Heart left ventricle (tissue), 16 donors: ENCODE measurements around the gene LENG9. TPM values are rescaled to one million over a fixed set of nuclear protein-coding genes. Genes with fewer than 3 reads are reported as not detected.

Source experiments
- ATAC-seq, 4 donors: fragments of 200-7000 bp; cut with Tn5 transposase; one replicate each; pipeline ENCODE4 v1.9.1; 2020 to 2022; ENCODE audit warnings: moderate library complexity in 4 of 4, mild to moderate bottlenecking in 3 of 4, moderate number of reproducible peaks in 1 of 4
- DNase-seq, 5 donors: peaks; one replicate each; pipeline ENCODE4 v3.0.0-alpha.2; 2020
- H3K27ac ChIP-seq, 12 donors: fragments of 200-600 bp; sonication (generic) in 4 of 12; one replicate each; pipeline versions ENCODE4 v1.5.0 to v1.8.0; 2016 to 2022; ENCODE audit warnings: mild to moderate bottlenecking in 2 of 12
- H3K27me3 ChIP-seq, 9 donors: fragments of 200-600 bp; sonication (generic) in 2 of 9; one replicate each; pipeline versions ENCODE4 v1.5.1 to v1.8.0; 2016 to 2022; ENCODE audit warnings: mild to moderate bottlenecking in 3 of 9
- H3K36me3 ChIP-seq, 9 donors: fragments of 200-600 bp; sonication (generic) in 2 of 9; one replicate each; pipeline versions ENCODE4 v1.5.0 to v1.8.0; 2018 to 2022; ENCODE audit warnings: mild to moderate bottlenecking in 2 of 9
- H3K4me1 ChIP-seq, 12 donors: fragments of 200-600 bp; sonication (generic) in 4 of 12; one replicate each; pipeline versions ENCODE4 v1.5.0 to v1.8.0; 2016 to 2022; ENCODE audit warnings: mild to moderate bottlenecking in 3 of 12
- H3K4me3 ChIP-seq, 12 donors: fragments of 200-600 bp; sonication (generic) in 4 of 12; one replicate each; pipeline versions ENCODE4 v1.5.0 to v1.8.0; 2017 to 2022; ENCODE audit warnings: mild to moderate bottlenecking in 9 of 12, moderate library complexity in 4 of 12
- H3K9me3 ChIP-seq, 12 donors: fragments of 200-600 bp; sonication (generic) in 4 of 12; one replicate each; pipeline versions ENCODE4 v1.5.0 to v1.8.0; 2016 to 2022; ENCODE audit warnings: mild to moderate bottlenecking in 1 of 12
- POLR2A ChIP-seq, 2 donors: fragments of 450-650 bp; IDR thresholded peaks; one replicate each; pipeline ENCODE4 v1.6.1; 2017; ENCODE audit warnings: antibody characterized with exemption in 2 of 2, mild to moderate bottlenecking in 2 of 2, moderate library complexity in 2 of 2
- WGBS, 4 donors: extraction: QIAGEN DNeasy Blood & Tissue Kit in 2 of 4; methylation state at CpG; one replicate each; pipeline versions ENCODE4 v1.1.5 to v1.1.7; 2013 to 2018; 5-methylcytosine and 5-hydroxymethylcytosine counted together
- intact Hi-C, 10 donors: fragments of 100-400 bp; cut with DNase I; formaldehyde crosslinking; loops; one replicate each; pipeline versions ENCODE4 v1.11.1 to v1.14.2; 2022
- polyA plus RNA-seq, 2 donors: library from polyadenylated mRNA; stranded (reverse); fragments of 200-250 nt; gene quantifications; one replicate each; pipeline ENCODE4 v1.2.3, GENCODE V29; 2013
- total RNA-seq, 9 donors: library from RNA; depleted of rRNA in 2 of 9; stranded (reverse); fragments of >200 nt in 2 of 9; fragmentation: NEBNext Ultra II Directional in 3 of 9; extraction: Animal tissue kit (Norgen Biotek cat#: 25700) in 3 of 9; gene quantifications; one replicate each; pipeline versions ENCODE4 v1.1.0 to v1.2.4, GENCODE V29; 2016 to 2023
- TF ChIP-seq, protein P1 (sequence below), 12 donors: fragments of 200-600 bp; sonication (generic) in 4 of 12; IDR thresholded peaks; one replicate each; pipeline versions ENCODE4 v1.5.0 to v1.8.0; 2018 to 2022; ENCODE audit warnings: antibody characterized with exemption in 12 of 12, mild to moderate bottlenecking in 5 of 12
- donor health status: ischemic (EF 13 %, LVEDD 7.1; RV severe dilation, severe dysfunction).
- donor health status: healthy with polysubstance abuse.
- donor health status: DM: no; HTN: yes; CAD: no.
- donor health status: DM: no; HTN: no; CAD: no.
- donor health status: ischemic (EF 25% LVEDD 6.9; RV normal size, moderate dysfunction).
- donor health status: ischemic (EF 25% LVEDD 5.7; RV mildly dilated, moderate dysfunction).
- donor health status: healthy.
- donor health status: DM: yes; HTN: yes; CAD: no.
- donor health status: ischemic (EF 35%, LVEDD 5.7; RV mildly dilated, moderate dysfunction).
- donor health status: nonischemic (EF 11% LVEDD 7.7; RV severe dilation, severe dysfunction).
- donor health status: DM: yes; HTN: yes; CAD: no.
- donor health status: PGD.
- donor health status: ischemic (EF 29% LVEDD 5.4; RV normal size, mild dysfunction).
- donor health status: nonischemic (EF 23%, LVEDD 6.1; RV moderate dilation, normal function).

The LENG9 gene
- total and polyA plus RNA-seq, 11 donors, result 1.4 to 4.1 (median 2.1) TPM

GRCh38 chr19:54454781-54455675, 8.6 kb downstream of the LENG9 start:
- Histone ChIP-seq H3K4me3 (no peak overlapping the region), H3K36me3 (peaks cover 4 to 95% (median 90%) of the 10 kb centered on the region in 9 donors), H3K27me3 (no peaks in the 10 kb centered on the region), H3K4me1 (peaks cover 7 to 45% (median 21%) of the 10 kb centered on the region in 12 donors), H3K27ac (no peak overlapping the region), H3K9me3 (no peaks in the 10 kb centered on the region)
- intact Hi-C loops, result no loop called here
- DNase-seq, result no peak
- TF ChIP-seq POLR2A (IDR thresholded peaks at IDR 0.05), result no peak
- TF ChIP-seq, protein P1, sequence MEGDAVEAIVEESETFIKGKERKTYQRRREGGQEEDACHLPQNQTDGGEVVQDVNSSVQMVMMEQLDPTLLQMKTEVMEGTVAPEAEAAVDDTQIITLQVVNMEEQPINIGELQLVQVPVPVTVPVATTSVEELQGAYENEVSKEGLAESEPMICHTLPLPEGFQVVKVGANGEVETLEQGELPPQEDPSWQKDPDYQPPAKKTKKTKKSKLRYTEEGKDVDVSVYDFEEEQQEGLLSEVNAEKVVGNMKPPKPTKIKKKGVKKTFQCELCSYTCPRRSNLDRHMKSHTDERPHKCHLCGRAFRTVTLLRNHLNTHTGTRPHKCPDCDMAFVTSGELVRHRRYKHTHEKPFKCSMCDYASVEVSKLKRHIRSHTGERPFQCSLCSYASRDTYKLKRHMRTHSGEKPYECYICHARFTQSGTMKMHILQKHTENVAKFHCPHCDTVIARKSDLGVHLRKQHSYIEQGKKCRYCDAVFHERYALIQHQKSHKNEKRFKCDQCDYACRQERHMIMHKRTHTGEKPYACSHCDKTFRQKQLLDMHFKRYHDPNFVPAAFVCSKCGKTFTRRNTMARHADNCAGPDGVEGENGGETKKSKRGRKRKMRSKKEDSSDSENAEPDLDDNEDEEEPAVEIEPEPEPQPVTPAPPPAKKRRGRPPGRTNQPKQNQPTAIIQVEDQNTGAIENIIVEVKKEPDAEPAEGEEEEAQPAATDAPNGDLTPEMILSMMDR (IDR thresholded peaks at IDR 0.05), result no peak
- ATAC-seq, result no peak
- WGBS, 4 donors, result 89 to 93% (median 91%) methylated on average over 29 to 33 of the region's 33 CpGs

GRCh38 chr19:54453921-54454780, 9.4 kb downstream of the LENG9 start:
- intact Hi-C loops, result no loop called here
- no peak for TF ChIP-seq POLR2A (IDR thresholded peaks at IDR 0.05)
- TF ChIP-seq, protein P1 (IDR thresholded peaks at IDR 0.05), result no peak
- Histone ChIP-seq H3K27me3 (no peaks in the 10 kb centered on the region), H3K27ac (no peak overlapping the region), H3K4me3 (no peak overlapping the region), H3K4me1 (peaks cover 7 to 43% (median 22%) of the 10 kb centered on the region in 12 donors), H3K36me3 (peaks cover 4 to 86% (median 82%) of the 10 kb centered on the region in 9 donors), H3K9me3 (no peaks in the 10 kb centered on the region)
- ATAC-seq, result no peak
- DNase-seq, result no peak
- 86 to 94% (median 91%) methylated on average over 18 to 31 of the region's 31 CpGs for WGBS, 4 donors

DNA sequence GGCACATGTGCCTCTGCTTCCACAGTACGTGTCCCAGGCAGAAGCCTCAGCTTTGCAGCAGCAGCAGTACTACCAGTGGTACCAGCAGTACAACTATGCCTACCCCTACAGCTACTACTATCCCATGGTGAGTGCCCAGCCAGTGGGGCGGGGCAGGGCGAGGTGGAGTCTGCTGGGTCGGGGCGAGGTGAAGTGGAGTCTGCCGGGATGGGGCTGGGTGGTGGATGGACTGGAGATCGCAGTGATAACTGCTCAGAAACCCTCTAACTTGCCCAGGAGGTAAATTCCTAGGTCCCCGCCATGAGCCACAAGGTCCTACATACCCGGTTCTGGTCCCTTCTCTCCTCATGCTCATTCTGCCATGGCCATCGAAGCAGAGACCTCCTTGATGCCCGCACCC, 11.0 kb downstream of the LENG9 start:
- Histone ChIP-seq H3K36me3 (peaks cover 4 to 71% (median 66%) of the 10 kb centered on the region in 9 donors), H3K4me1 (peaks cover 7 to 40% (median 25%) of the 10 kb centered on the region in 12 donors), H3K9me3 (no peaks in the 10 kb centered on the region), H3K27me3 (no peaks in the 10 kb centered on the region), H3K27ac (no peak overlapping the region), H3K4me3 (no peak overlapping the region)
- no peak for DNase-seq
- 82 to 92% (median 90%) methylated on average over 4 to 11 of the region's 11 CpGs for WGBS, 4 donors
- intact Hi-C loops, result no loop called here
- no peak for TF ChIP-seq POLR2A (IDR thresholded peaks at IDR 0.05)
- TF ChIP-seq, protein P1 (IDR thresholded peaks at IDR 0.05), result no peak
- no peak for ATAC-seq

GRCh38 chr19:54451997-54452396, 11.6 kb downstream of the LENG9 start:
- no peaks in the 10 kb centered on the region for H3K27me3 ChIP-seq
- no peaks in the 10 kb centered on the region for H3K9me3 ChIP-seq
- H3K4me1 ChIP-seq, result peaks cover 7 to 47% (median 32%) of the 10 kb centered on the region in 12 donors
- no peak for ATAC-seq
- no peak for TF ChIP-seq POLR2A (IDR thresholded peaks at IDR 0.05)
- TF ChIP-seq, protein P1 (IDR thresholded peaks at IDR 0.05), result no peak
- peaks cover 4 to 65% (median 60%) of the 10 kb centered on the region in 9 donors for H3K36me3 ChIP-seq
- DNase-seq, result no peak
- H3K27ac ChIP-seq, result no peak overlapping the region
- 82 to 86% (median 85%) methylated on average over 11 of the region's 11 CpGs for WGBS, 4 donors
- intact Hi-C loops, result no loop called here
- no peak overlapping the region for H3K4me3 ChIP-seq
